GM18858 (cell line): Measurements from ENCODE around the gene ANK3.

ENCODE experiments used
- ATAC-seq: cut with Tn5 transposase; IDR thresholded peaks from one replicate; pipeline ENCODE4 v1.9.1; 2021; ENCODE audit not compliant: unreplicated experiment

The ANK3 gene

GRCh38 chr10:60286559-60286958 is 103.1 kb downstream of the ANK3 start:
- ATAC-seq = no peak

DNA sequence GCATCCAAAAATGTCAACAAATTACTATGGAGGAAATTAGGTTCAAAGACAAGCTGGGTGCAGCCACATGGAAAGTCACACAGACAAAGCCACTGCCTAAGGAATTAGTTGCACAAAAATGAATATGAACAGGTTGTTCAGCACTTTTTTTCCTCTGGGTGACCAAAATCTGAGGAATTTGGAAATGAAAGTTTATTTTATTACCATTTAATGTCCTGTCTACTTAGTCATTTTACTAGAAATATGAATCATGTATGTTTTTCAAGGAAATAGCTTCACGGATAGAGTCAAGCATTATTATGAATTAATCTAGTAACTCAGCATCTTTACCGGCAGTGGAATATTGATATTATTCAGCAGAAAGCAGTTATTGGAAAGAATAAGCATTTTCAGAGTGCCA is 106.3 kb downstream of the ANK3 start:
- no peak for ATAC-seq

DNA sequence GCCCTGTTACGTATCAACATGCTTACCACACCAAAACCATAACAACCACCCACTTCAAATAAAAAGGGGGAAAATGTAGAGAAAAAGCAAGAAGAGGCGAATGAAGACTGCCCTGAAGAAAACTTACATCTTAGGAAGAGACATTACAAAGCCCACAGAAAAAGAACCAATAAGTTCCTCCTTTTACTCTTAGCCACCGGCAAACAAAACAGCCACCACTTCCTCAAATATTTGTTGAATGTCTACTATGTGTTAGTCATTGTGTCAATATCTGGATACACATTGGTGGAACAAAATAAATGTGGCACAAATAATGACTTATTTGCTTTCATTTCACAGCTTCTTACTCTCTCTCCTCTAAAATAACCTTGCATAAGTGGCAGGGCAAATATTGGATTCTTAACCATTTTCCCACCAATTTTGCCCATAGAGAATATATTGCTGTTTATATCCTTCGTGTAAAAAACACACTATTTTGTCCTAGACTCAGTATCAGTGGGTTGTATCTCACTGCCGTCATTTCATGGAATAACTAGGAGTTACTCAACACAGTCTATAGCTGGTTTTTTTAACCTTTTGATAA is 106.8 kb downstream of the ANK3 start:
- ATAC-seq = no peak

- no peak for ATAC-seq
Observed at GRCh38 chr10:60281792-60282353, 107.8 kb downstream of the ANK3 start.

GRCh38 chr10:60281331-60281730 is 108.3 kb downstream of the ANK3 start:
- ATAC-seq = no peak

DNA sequence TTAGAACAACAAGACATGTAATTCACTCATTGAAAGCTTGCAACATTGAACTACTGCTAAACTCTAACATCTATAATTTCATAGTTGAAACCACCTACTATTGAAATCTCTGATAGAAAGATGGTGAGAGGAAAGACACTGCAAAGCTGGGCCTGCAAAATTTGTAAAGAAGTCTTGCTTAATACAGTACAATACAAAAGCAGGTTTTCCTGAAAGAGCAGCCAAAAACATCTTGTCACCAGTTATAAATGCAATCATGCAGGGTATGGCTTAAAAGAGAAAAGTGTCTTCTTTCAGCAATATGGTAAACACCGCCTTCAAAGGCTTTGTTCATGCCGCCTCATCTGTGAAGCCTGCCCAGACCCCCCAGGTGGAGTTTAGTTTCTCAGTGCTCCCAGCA is 109.2 kb downstream of the ANK3 start:
- no peak for ATAC-seq

GRCh38 chr10:60277656-60278055 is 112.0 kb downstream of the ANK3 start:
- no peak for ATAC-seq

GRCh38 chr10:60276232-60276631 is 113.4 kb downstream of the ANK3 start:
- no peak for ATAC-seq

GRCh38 chr10:60271319-60272040 is 118.2 kb downstream of the ANK3 start:
- no peak for ATAC-seq

DNA sequence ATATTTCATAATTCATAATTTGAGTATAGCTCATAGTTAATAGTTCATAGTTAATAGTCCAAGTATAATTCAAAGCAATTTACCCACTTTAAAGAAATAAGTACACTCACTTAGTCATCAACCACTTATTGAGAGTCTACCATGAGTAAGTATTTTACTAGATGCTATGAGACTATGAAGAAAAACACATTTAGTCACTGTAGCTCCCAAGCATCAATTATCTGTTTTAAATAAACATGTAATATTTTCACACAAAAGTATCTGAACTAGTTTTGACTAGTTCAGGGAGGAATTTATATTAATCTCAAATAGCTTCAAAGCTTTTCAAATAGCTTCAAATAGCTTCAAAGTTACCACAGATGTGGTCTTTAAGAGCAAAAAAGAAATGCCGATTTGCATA is 119.2 kb downstream of the ANK3 start:
- ATAC-seq = no peak

- no peak for ATAC-seq
Observed at GRCh38 chr10:60267802-60268201, 121.9 kb downstream of the ANK3 start.

- no peak for ATAC-seq
Observed at GRCh38 chr10:60266513-60266912, 123.2 kb downstream of the ANK3 start.

GRCh38 chr10:60262647-60263126 is 127.0 kb downstream of the ANK3 start:
- ATAC-seq = no peak

DNA sequence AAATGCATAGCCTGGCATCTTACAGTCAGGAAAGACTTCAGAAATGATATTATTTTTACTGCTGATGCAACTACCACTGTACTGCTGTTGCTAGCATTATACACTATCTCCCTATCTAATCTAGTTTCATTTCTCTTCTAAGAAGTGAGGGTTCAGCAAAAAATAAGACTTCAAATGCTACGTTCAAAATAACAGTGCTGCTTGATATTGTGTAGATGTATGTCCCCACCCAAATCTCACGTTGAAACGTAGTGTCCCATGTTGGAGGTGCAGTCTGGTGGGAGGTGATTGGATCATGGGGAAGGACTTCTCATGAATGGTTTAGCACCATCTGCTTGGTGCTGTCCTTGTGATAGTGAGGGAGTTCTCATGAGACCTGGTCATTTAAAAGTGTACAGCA is 129.4 kb downstream of the ANK3 start:
- ATAC-seq = no peak

- no peak for ATAC-seq
Observed at GRCh38 chr10:60258429-60258797, 131.3 kb downstream of the ANK3 start.

- ATAC-seq = no peak
Observed at GRCh38 chr10:60257767-60258428, 131.8 kb downstream of the ANK3 start.

- ATAC-seq = no peak
Observed at GRCh38 chr10:60254776-60255175, 134.9 kb downstream of the ANK3 start.

GRCh38 chr10:60253484-60253883 is 136.2 kb downstream of the ANK3 start:
- no peak for ATAC-seq

- ATAC-seq = no peak
Observed at GRCh38 chr10:60252688-60253087, 137.0 kb downstream of the ANK3 start.

DNA sequence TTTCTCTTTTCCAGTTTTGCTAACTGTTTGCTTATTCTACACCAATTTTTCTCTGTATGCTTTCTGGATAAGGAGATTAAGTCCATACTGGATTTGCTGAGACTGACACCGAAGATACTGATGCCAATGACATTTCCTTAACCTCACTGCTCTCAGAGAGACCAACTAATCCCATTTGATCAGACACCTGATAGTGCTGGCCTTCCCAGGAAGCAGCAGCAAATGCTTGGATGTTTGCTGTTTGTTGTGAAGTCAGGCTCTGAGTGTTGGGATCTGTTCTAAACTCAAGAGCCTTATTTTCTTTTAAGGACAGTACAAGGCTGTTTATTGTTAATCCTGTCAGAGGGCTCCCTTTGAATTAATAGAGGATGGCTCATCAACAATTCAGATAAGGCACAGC is 143.3 kb downstream of the ANK3 start:
- no peak for ATAC-seq

- ATAC-seq = no peak
Observed at GRCh38 chr10:60239228-60239627, 150.4 kb downstream of the ANK3 start.

- ATAC-seq = no peak
Observed at GRCh38 chr10:60238759-60239100, 150.9 kb downstream of the ANK3 start.
